Measurements from ENCODE around the gene TUSC2.

Gene TUSC2

DNA sequence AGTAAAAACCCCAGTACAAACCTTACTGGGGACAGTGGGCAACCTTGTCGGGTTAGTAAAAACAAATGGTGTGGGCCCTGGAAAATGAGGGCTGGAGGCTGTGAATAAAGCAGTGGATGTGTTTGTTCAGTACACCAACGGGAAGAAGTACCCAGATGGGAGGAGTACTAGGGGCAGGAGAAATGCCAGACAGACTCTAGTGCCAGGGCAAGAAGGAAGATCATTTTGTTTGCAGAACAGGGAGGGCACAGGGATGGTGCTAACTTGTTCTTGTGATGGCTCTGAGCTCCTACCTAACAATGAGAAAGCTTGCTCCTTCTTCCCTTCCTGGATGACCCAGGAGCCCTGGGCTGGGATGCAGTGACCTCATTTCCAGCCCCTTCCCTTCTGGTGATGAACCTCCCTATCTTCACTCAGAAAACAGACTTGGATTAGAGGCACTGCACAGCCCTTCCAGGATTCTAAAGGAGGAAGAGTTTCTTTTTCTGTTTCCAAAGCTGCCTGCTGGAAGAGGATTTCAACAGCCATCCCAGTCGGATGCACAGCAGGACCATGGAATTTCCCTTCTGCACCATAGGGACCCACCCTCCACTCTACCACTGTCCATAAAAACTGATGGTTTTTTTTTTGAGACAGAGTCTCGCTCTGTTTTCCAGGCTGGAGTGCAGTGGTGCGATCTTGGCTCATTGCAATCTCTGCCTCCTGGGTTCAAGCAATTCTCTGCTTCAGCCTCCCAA, 6.5 kb upstream of the TUSC2 start:
- DNase-seq (ENCODE audit: low spot score), result no peak

DNA sequence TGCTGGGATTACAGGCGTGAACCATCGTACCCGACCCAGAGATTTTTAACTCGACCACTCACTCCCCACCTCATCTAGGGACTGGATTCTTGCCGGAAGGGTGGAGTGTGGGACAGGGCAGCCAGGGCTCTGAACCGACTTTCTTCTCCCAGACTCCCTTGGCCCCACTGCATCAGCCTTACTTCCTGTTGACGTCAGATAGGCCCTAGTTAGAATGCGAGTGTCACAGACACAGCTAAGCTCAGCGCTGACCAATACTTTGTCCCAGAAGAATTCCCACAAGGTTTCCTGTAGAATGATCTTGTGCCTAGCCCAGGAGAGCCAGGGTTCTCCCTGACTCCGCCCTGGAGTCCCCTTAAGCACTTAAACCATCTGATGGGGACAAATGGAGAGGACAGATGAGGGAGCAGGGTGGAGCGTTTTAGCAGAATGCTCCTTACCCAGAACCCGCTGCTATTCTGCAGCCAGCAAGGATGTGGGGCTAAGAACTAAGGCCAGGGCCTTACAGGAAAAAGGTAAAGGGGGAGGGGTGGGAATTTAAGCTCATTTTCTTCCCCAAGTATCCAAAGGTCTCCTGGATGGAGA, 5.8 kb upstream of the TUSC2 start:
- no peak for DNase-seq (ENCODE audit: low spot score)

DNA sequence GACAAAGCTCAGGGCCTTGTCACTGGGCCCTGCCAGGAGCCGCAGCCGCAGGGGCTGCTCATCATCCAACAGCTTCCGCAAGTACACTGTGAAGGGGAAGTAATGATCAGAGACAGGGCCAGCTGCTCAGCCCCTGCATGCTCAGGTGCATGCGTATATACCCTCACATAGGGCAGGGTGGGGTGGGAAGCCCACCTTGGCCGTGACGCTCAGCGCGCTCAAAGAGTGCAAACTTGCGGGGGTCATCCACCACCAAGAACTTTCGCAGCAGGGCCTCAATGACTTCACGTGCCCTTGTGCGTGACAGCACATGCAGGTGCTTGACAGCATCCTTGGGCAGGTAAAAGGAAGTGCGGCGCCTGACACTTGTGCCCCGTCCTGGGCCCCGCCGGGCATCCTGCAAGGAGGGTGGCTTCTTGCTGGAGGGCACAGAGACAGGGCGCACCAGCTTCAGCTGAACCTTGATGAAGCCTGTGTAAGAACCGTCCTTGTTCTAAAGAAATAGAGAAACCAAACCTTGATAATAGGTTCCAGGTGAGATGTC, 3.4 kb upstream of the TUSC2 start:
- DNase-seq (ENCODE audit: low spot score), result no peak

DNA sequence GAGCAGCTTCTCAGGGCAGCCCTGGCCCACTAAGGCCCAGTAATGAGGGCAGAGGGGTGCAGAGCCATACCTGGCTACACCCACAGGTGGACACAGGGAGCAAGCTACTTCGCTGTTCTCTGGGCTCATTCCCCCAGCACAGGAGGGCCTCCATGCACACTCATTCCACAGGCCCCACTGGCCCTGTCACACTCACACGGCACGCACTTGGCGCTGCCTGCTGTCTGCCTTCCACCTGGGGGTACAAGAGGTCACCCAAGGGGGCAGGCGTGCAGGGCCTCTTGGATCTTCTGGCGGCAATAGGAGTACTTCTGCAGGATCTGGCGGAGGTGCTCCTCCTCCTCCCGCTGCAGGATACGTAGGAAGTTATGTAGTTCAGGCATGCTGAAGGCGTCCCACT, 2.3 kb upstream of the TUSC2 start:
- no peak for DNase-seq (ENCODE audit: low spot score)

DNA sequence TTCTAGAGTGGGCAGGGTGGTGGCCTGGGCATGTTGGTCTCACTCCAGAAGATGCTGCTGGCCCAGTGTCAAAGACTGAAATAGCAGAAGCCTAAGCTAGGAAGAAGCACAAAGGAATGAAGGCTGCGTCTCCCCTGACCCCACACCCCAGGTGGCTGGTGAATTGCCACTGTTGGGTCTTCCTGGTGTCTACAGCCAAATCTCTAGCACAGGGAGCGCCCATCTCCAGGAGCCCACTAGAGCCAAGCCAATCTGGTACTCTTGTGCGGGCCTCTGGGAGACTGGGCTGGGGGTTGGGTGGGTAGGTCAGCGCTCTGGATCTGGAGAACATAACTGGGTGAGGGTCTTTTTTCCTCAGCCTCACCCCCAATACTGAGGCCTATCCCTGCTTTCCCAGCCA, 894 bp downstream of the TUSC2 start:
- no peak for DNase-seq (ENCODE audit: low spot score)

DNA sequence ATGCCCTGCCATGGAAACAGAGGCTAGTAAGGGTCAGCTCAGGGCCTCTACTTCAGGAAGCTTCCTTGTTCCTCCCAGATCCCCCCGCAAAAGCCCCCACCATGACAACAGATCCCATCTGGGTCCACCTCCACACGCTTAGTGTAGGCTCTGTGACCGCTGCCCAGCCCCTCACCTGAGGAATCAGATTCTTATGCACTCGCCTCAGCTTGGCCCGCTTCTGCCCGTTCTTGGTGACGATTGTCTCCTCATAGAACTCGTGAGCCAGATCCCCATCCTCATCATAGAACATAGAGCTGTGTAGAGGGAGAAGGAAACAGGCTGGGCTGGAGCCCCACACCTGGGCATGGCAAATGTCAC, 1.9 kb downstream of the TUSC2 start:
- DNase-seq (ENCODE audit: low spot score), result no peak

DNA sequence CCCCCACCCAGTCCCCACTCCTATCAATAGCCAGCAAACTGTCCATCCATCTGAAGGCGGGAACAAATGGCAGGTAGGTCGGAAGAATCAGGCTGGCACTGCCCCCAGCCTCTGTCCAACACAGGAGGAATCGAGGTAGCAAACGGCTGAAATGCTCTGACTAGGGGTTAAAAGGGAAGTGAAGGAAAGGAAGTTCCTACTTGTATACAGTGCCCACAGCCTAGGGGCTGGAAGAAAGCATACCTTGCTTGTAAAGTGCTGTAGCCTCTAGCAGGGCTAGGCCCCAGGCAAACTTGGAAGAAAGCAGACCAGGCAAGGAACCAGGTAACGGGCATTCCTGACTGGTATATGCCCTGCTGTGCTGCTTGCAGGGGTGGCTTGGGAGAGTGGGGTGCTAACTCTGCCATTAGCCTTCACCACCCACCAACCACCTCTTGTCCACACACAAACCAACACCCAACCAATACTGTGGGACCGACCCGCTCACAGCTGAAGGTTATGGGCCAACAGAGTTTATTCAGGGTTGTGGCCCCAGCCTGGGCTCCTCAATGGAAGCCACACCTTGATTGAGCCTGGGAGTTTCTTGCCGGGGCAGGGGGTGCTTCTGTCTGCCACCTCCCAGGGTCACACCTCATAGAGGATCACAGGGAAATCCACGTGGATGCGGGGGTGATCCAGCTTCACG, 2.4 kb downstream of the TUSC2 start:
- no peak for DNase-seq (ENCODE audit: low spot score)

DNA sequence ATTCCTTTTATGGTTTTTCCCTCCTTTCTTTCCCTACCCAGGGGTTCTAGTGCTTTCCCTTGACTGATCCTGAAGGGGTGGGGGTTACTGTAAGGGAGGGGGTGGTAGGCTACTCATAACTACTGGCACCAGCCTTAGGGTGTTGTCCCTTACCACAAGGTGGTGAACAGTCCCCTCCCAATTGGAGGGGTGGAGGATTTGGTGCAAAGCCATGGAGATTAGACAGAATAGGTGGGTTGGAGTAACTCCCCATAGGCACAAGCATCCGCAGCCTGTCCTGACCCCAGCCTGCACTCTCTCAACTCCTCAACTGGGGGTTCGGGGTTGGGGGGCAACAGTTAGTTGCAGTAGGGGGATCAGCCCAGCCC, 2.9 kb downstream of the TUSC2 start:
- DNase-seq (ENCODE audit: low spot score), result no peak

DNA sequence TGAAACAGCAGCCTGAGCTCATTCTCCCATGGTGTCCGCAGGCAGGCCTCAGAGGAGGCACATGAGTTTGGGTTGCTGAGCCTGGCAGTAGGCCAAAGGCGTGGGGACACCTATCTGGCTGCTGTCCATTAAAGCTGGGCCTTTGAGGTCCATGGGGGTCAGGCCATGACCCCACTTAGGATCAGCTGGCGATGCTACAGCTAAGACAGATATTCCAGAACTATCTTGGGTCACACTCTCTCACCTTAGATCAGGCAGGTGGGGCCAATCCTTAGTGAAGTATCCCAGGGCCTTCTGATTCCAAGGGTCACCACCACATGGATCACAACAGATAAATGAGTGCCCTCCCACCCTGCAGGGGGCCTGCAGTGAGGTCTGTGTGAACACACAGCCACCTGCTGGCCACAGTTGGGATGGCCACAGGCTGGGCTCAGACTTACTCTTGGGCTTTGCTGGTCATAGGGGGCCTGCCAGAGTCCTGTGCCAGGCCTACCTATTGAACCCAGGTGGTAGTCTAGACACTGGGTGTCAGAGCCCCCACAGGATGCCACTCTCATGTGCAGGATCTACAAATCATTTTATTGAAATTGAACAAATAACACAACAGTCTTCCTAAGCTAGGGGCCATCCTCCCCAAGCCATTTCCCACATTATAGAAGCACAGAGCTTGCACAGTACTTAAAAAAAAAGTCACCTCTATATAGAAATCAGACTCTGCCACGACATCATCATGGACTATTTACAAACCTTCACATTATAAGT, 3.5 kb downstream of the TUSC2 start:
- DNase-seq (ENCODE audit: low spot score), result peak; percentile 64

DNA sequence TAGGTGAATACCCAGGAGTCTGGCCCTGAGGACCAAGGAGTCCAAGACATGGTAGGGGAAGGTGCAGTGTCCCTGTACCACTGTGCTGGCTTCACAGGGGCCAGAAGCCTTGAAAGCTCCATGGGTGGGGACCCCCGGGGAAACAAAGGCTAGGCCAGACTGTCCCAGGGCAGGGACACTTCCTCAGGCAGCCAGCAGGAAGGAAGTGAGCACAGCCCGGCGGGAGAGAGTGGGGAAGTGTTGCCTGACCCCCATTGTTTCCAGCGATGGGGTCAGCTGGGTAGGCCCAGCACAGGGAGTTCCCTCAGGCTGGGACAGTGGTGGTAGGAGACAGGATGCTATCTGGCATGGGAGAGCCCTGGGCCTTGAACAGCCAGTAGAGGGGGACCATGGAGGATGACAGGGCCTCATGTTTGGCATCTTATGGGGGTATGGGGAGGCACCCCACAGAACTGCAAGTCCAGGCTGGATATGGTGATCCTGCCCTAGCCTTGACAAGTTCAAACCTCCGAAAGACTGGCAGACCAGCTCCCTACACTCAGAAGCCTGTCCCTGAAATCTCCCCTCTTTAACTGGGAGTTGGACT, 4.3 kb downstream of the TUSC2 start:
- no peak for DNase-seq (ENCODE audit: low spot score)

DNA sequence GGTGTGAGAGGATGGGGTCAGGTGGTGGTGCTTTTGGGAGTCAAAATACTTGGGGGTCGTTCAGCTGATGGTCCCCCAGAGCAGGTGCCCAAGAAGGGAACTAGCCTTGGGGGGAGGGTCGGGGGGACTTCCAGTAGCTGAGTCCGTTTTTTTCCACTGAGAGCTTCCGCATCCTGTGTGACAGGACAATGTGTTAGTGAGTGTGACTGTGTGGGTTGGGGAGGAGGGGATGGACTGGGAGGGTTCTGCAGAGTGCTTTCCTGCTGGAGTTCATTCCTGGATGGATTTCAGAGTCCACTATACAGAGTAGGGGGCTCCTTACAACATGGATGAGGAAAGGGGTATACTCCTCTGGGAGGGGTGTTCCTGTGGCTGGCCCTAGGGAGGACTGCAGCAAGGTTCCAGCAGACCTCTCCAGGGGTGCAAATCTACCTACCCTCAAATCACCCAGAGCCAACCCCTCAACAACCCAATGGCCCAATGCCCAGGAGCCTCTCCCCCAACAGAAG, 4.9 kb downstream of the TUSC2 start:
- DNase-seq (ENCODE audit: low spot score), result no peak

DNA sequence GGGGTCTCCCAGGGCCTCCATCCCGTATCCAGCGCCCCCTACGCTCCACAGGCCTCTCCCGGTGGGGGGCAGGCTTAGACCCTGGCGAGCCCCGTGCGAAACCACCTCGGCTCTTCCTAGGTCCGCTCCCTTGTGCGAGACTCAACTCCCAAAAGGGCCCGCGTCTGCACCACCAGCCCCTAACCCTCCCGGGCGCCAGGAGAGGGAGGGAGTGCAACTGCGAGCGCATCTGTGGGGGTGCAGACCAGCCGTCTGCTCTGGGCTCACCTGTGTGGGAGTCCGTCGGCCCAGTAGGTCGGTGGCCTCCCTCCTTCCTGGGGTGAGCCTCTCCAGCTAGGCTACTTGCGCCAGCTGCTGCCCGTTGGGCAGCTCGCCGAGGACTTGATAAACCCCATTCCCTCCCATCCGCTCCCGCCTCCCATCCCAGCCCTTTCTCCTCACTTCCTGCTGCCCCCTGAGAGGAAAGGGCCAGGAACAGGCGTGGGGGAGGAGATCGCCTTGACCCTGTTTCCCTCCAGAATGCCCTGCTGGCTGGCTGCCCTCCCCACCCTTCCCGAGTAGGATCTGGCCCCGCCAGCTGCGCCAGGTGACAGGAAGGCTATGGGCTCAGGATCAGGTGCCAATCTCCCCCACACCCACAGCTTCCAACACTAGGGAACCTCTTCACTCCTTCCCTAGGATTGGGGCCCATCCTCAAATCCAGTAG, 5.5 kb downstream of the TUSC2 start, which contains the start of gene HYAL2:
TSS of gene HYAL2 (minus strand) at position 360 of the 706 bp plus-strand sequence. CDS start 2,256 bp downstream, outside the sequence.
- DNase-seq (ENCODE audit: low spot score), result no peak

DNA sequence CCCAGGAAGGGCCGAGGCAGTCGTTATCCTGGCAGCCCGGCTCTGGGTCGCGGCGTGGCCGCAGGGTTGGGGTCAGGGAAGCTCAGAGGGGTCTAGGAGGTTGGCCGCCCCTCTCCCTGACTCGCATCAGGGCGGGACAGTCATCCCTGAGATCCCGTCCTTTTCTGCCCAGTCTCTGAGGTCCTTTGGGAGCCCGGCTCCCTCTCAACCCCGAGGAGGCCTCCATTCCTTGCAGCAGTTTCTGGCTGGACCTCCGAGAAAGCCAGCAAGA, 6.0 kb downstream of the TUSC2 start:
- no peak for DNase-seq (ENCODE audit: low spot score)

DNA sequence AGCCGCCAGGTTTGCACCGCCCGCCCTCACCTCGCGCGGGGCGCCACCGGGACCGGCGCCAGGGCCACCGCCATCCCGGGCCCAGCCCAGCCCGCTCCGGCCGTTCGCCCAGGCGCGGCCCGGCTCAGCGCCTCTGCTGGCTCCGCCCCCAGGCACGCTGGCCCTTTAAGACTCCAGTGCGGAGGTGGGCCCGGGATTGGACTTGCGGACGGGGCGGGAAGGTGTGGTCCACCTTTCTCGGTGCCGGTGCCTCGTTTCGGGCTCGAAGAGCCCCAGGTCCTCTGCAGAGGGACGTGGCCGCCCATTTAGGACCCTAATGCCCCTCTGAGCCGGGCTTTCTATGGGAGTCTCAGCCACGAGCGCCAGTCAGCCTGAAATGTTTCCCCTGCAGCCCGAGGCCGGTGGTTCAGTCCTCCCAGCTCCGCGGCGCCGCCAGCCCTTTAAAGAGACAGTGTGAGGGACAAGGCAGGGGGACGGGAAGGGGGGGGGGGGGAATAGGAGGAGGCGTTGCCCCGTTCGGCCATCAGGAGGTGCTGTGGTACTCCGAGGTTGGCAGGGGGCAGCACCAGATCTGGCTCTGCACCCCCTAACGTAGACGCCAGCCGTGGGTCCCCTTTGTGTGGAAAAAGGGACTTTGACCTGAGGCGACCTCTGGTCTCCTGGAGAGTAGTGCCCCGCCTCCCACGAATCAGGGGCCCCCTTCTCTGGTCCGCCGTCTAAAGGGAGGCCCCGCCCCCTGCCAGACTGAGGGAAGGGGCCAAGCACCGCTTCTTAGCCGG, 6.5 kb downstream of the TUSC2 start:
- peak; percentile 81 for DNase-seq (ENCODE audit: low spot score)

DNA sequence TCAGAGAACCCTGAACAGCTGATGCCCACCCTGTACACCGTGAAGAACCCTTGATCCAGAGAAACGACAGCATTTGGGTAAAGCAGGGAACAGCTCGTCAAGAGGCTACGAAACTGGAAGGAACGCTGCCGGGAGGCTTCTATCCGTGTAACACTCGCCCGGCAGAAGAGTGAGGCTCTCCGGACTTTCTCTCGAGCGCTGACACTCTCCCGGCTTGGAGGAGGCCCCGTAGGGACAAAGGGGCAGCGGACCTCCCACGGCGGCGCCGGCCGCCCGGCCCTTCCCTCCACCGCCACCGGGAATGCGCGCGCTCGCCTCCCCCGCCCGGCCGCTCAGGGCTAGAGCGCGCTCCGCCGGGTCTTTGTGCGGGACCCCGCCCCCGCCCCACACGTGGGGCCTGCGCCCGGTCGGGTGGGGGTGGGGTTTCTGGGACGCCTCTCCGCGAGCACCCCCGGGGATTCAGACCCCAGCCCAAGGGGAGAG, 7.1 kb downstream of the TUSC2 start:
- peak; percentile 56 for DNase-seq (ENCODE audit: low spot score)

DNA sequence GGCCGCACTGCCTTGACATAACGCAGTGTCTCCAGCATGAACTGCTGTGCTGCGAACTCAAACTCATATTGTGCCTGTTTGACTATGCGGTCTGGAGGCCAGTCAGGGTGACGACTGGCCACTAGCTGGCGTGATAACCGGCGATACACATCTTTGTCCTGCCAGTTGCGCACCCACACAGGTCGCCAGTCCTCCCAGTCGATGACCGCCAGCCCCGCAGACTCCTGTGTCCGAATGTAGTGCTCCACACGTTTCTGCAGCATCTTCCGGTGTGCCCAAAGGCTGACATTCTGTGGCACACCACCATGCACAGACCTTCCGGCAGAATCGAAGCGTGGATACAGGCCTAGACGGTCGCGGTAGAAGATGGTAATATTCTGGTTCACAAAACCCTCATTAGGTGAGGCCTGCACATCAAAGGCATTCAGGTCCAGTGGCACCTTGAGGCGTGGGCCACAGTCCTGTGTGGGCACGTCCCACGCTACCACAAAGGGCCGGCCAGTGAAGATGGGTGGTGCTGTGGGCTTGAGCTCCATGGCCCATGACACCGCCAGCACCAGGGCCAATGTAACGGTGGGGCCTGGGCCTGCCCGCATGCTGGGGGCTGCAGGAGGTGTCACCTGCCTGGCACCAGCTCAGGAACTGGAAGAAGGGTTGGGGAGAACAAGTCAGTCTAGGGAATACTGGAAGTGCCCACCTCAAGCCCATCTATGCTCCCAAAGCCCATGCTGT, 8.0 kb downstream of the TUSC2 start:
- DNase-seq (ENCODE audit: low spot score), result no peak

DNA sequence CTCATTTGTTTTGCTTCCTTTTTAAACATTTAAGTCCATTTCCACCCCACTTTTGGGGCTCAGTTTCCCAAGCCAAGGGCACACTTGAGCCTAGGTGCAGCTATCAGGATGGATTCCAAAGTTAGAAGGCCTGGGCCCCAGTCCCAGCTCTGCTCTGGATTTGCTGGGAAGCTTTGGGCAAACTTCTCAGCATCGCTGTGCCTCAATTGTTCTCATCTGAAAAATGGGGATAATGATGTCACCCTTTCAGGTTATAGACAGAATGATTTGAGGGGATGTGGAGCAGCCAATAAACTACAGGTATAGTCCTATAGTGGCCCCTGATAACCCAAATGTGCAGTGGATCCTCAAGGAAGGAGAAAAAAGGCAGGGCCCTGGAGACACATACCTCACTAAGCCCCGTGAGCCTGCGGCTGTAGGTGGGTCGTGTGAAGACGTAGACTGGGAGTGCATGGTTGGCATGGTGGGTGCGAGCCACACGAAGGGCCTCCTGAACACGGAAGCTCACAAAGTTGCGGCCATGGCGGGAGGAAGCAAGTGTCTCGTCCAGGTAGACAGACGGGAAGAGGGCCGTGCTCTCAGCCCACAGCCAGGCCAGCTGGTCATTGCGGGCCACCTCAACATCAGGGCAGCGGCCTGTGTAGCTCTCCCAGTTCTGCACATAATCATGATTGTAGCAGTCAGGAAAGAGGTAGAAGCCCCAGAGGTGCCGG, 8.7 kb downstream of the TUSC2 start:
- DNase-seq (ENCODE audit: low spot score), result no peak

DNA sequence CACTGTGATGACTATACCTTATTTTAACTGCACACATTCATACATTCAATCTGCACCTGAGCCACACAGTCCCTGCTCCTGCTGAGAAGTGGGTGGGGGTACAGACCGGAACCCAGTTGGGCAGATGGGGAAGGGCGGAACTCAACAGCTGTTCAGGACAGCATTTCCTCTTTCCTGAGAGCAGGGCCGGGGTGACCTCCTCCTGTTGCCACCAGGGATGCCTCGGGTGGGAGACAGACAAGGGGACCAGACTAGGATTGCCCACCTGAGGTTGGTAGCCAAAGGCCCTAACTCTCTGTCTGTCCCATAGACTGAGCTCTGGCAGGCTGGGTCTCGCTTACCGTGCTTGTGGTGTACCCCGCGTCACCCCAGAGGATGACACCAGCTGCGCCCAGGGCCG, 9.4 kb downstream of the TUSC2 start:
- DNase-seq (ENCODE audit: low spot score), result no peak

DNA sequence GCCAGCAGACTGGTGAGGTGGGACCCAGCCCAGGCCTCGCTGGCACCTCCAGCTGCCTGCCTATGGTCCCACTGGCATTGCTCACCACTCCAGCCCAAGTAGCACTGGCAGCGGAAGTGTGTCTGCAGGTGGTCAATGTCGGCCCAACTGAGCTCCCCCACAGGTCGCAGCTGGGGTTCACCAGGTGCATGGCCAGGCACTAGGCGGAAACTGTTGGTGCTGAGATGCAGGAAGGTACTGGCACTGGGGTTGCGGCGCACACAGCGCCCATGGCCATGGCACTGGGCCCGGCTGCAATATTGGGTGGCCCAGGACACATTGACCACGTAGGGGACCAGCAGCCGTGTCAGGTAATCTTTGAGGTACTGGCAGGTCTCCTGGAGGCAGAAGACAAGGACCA, 9.9 kb downstream of the TUSC2 start:
- DNase-seq (ENCODE audit: low spot score), result no peak
